ENCODE measurements around the gene TRAPPC11.

The TRAPPC11 gene

GRCh38 chr4:183675625-183676024 lies 16.5 kb downstream of the TRAPPC11 start:
- H3K4me3 ChIP-seq (ENCODE audit: low read depth, low read length), result no peak overlapping the region
- DNase-seq (ENCODE audit: low read depth, low spot score), result no peak
- TF ChIP-seq CTCF (IDR thresholded peaks at IDR 0.05; ENCODE audit: low read depth, low read length), result no peak
- in situ Hi-C loops (cut with HindIII; ENCODE audit: low sequenced_read_pairs), result no loop called here

- TF ChIP-seq CTCF (IDR thresholded peaks at IDR 0.05; ENCODE audit: low read depth, low read length), result no peak
- DNase-seq (ENCODE audit: low read depth, low spot score), result no peak
- in situ Hi-C loops (cut with HindIII; ENCODE audit: low sequenced_read_pairs), result no loop called here
- H3K4me3 ChIP-seq (ENCODE audit: low read depth, low read length), result no peak overlapping the region
Measured at GRCh38 chr4:183681119-183681518, 22.0 kb downstream of the TRAPPC11 start.

GRCh38 chr4:183686461-183686860 lies 27.4 kb downstream of the TRAPPC11 start:
- in situ Hi-C loops (cut with HindIII; ENCODE audit: low sequenced_read_pairs), result no loop called here
- TF ChIP-seq CTCF (IDR thresholded peaks at IDR 0.05; ENCODE audit: low read depth, low read length), result no peak
- DNase-seq (ENCODE audit: low read depth, low spot score), result no peak
- no peak overlapping the region for H3K4me3 ChIP-seq (ENCODE audit: low read depth, low read length)

- DNase-seq (ENCODE audit: low read depth, low spot score), result no peak
- H3K4me3 ChIP-seq (ENCODE audit: low read depth, low read length), result no peak overlapping the region
- no peak for TF ChIP-seq CTCF (IDR thresholded peaks at IDR 0.05; ENCODE audit: low read depth, low read length)
- in situ Hi-C loops (cut with HindIII; ENCODE audit: low sequenced_read_pairs), result no loop called here
Measured at GRCh38 chr4:183688216-183688615, 29.1 kb downstream of the TRAPPC11 start.

- no peak for DNase-seq (ENCODE audit: low read depth, low spot score)
- in situ Hi-C loops (cut with HindIII; ENCODE audit: low sequenced_read_pairs), result no loop called here
- no peak overlapping the region for H3K4me3 ChIP-seq (ENCODE audit: low read depth, low read length)
- no peak for TF ChIP-seq CTCF (IDR thresholded peaks at IDR 0.05; ENCODE audit: low read depth, low read length)
Measured at GRCh38 chr4:183691006-183691405, 31.9 kb downstream of the TRAPPC11 start.

- no peak for DNase-seq (ENCODE audit: low read depth, low spot score)
- no peak for TF ChIP-seq CTCF (IDR thresholded peaks at IDR 0.05; ENCODE audit: low read depth, low read length)
- no peak overlapping the region for H3K4me3 ChIP-seq (ENCODE audit: low read depth, low read length)
- in situ Hi-C loops (cut with HindIII; ENCODE audit: low sequenced_read_pairs), result no loop called here
Measured at GRCh38 chr4:183691897-183692296, 32.8 kb downstream of the TRAPPC11 start.

GRCh38 chr4:183698909-183699308 lies 39.8 kb downstream of the TRAPPC11 start:
- in situ Hi-C loops (cut with HindIII; ENCODE audit: low sequenced_read_pairs), result no loop called here
- H3K4me3 ChIP-seq (ENCODE audit: low read depth, low read length), result no peak overlapping the region
- no peak for DNase-seq (ENCODE audit: low read depth, low spot score)
- TF ChIP-seq CTCF (IDR thresholded peaks at IDR 0.05; ENCODE audit: low read depth, low read length), result no peak

All from astrocyte of the spinal cord (primary cell).